Amniotic stem cell (primary cell): ENCODE measurements around the gene ZNF425.
"Not testable (repeated sequence)": the region's sequence is repeated elsewhere in the genome, so short reads cannot be mapped to it uniquely, and the experiment has no call there.

Experiments used
- DNase-seq: peaks from one replicate; lab custom pipeline; 2025; lab: John Stamatoyannopoulos, UW

ZNF425 gene, protein sequence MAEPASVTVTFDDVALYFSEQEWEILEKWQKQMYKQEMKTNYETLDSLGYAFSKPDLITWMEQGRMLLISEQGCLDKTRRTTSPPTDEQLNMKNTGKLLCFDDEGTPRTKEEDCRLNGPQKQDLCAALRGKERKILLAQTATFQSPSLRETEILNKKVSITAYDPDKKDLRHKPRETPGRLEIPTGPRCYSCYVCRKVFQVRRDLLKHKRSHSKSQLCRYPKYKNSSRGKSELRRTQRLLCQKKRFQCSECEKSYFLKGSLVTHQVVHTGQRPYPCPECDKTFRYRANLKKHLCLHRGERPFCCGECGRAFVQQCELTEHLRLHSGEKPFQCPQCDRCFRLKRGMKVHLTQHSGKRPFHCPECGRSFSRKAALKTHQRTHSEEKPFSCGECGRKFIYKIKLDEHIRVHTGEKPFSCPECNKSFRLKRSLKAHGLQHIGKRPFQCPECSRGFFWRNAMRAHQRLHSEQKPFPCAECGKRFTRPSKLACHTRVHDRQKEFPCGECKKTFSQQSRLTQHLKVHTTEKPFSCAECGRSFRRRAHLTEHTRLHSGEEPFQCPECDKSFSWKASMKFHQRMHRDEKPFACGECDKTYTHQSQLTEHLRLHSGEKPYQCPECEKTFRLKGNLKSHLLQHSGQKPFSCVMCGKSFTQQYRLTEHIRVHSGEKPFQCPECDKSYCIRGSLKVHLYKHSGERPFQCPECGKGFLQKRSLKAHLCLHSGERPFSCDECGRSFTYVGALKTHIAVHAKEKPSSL

DNA sequence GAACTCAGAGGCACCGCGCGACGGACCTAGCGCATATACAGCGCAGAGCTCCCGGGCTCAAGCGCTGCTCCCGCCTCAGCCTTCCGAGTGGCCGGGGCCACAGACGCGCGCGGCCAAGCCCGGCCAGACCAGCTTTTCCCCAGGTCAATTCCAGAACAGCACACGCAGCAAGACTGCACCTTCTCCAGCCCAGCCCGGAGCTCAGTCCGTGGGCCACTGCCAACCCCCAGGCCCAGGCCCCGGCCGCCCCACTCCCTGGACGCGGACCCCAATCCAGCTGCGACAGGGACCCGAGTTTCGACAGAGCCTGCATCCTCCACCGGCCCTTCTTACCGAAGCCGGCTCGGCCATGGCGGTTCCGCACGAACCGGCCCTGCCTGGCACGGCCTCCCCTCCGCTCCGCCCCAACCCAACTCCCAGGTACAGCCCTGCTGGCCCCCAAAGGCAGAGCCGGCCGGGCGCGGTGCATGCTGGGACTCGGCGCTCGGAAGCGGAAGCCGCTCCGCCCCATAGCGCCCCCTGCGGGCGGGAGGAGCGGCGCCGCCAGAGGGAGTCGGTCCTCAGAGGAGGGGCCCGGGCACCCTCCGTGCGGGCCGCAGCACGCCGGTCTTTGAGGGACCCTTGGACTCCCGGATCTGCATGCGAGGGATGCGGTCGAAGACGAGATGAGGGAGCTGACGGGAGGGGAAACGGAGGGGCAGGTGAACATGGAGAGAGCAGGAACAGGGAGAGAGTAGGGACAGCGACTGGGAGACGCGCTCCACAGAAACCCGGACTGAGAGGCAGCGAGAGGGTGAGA, at the start of gene ZNF425:
ZNF425 (minus strand) TSS at position 462 of the 799 bp plus-strand sequence; CDS start at position 351, 111 bp downstream.
- DNase-seq: peak; percentile 82

GRCh38 chr7:149175150-149175549, 49.0 kb upstream of the ZNF425 start:
- DNase-seq: no peak

- no peak for DNase-seq
Measured at GRCh38 chr7:149172534-149172920, 46.4 kb upstream of the ZNF425 start.

DNA sequence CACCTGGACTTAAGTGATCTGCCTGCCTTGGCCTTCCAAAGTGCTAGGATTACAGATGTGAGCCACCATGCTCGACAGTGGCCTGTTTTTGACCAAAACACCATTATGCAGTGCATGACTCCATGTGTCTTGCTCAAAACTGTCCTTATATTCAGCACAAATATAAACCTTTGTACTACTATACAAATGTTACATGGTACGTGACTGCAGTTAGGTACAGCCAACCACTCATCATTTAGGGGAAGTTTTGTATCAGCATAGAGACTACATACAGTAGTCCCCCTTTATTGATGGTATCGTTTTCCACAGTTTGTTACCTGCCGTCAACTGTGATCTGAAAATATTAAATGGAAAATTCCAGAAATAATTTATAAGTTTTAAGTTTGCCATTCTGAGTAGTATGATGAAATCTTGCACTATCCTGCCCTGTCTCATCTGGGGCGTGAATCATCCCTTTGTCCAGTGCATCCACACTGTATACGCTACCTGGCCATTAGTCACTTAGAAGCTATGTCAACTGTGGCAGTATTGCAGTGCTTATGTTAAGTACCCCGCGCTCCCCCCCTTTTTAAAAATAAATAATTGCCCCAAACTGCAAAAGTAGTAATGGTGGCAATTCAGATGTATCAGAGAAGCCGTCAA, 45.9 kb upstream of the ZNF425 start:
- no peak for DNase-seq

GRCh38 chr7:149166630-149167352, 40.7 kb upstream of the ZNF425 start:
- no peak for DNase-seq

GRCh38 chr7:149166142-149166541, 40.0 kb upstream of the ZNF425 start:
- no peak for DNase-seq

- no peak for DNase-seq
Measured at GRCh38 chr7:149161241-149161848, 35.2 kb upstream of the ZNF425 start.

DNA sequence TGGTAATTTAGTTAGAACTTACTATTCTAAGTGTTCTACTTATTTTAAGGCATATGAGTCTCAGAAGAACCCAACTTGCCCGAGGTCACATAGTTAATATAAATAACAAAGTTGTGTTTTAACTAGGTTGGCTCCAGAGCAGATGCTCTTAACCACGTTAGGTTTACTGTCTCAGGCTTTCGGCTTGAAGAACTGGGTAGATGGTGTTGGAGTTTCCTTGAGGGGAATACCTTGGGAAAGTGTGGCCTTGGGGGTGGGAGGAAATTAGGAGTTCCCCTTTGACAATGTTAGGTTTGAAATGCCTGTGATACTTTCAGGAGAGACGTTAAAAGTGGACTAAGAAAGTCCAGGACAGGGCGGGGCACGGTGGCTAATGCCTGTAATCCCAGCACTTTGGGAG, 30.8 kb upstream of the ZNF425 start:
- no peak for DNase-seq

DNA sequence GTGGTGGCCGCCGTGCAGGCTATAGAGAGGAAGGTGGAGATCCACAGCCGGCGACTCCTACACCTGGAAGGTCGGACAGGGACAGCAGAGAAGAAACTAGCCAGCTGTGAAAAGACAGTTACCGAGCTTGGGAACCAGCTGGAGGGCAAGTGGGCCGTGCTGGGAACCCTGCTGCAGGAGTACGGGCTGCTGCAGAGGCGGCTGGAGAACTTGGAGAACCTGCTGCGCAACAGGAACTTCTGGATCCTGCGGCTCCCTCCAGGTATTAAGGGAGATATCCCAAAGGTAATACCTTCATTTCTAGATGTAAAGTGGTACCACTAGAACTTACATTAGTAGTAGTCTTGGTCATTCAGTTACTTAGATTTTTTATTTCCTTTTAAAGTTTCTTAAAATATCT, 27.9 kb upstream of the ZNF425 start:
- DNase-seq: no peak

DNA sequence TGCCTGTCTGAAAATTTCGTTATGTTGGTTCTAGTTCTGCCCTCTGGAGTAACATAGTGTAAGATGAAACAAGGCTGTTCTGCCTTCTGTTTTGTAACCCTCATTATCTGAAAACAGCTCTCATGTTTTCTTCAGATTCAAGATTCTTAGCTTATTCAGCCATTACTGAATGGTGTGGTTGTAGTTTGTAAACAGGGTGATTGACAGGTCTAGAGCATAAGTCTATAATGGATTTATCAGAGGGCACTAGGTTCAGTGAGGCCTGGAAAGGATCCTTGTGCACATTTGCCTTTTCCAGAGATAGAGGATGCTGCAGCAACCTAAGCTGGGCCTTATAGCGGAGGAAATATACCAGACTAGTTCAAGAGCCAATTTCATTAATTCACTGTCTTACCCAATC, 27.2 kb upstream of the ZNF425 start:
- DNase-seq: no peak

GRCh38 chr7:149150981-149151380, 24.9 kb upstream of the ZNF425 start:
- no peak for DNase-seq

DNA sequence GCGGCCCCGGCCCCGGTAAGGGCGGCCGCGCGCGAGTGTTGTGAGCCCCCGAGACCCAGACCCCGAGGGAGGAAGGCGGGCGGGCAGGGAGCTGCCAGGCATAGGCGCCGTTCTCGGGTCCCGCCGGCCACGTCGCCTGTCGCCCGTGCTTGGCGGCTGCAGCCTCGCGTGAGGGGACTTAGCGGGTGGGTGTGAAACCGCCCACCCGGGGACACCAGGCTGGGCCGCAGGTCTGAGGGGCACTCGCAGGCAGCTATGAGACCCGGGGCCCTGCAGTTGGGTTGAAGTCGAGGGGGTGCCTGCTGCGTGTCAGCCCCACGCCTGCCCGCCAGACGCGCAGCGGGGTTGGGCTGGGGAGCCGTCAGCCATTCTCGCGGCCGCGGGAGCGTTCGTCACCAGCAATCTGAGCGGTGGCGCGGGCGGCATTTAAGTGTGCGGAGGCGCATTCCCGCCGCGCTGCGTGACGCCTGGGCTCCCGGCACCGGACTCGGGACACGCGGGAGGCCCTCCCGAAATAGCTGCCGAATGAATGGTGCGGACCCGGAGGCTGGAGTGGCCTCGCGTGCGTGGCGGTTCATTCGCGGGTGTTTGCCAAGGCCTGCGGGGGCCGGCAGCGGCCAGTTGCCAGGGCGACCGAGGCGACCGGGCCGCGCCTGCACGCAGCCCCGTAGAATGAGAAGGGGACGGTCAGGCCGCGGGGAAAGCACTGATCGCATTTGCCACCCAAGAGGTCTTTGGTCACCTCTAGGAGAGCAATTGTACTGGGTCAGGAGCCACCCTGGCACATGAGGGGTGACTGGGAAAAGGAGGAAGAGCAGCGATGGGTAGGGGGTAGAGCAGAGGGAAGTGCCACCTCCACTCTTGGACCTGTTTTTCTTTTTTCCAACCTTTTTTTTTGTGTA, 21.9 kb upstream of the ZNF425 start:
- DNase-seq: peak; percentile 47

- DNase-seq: peak; percentile 46
Measured at GRCh38 chr7:149147072-149147751, 21.1 kb upstream of the ZNF425 start, which contains the start of gene ZNF398. ZNF398 (plus strand) TSS chr7:149147453; CDS start chr7:149147743, 290 bp downstream.

DNA sequence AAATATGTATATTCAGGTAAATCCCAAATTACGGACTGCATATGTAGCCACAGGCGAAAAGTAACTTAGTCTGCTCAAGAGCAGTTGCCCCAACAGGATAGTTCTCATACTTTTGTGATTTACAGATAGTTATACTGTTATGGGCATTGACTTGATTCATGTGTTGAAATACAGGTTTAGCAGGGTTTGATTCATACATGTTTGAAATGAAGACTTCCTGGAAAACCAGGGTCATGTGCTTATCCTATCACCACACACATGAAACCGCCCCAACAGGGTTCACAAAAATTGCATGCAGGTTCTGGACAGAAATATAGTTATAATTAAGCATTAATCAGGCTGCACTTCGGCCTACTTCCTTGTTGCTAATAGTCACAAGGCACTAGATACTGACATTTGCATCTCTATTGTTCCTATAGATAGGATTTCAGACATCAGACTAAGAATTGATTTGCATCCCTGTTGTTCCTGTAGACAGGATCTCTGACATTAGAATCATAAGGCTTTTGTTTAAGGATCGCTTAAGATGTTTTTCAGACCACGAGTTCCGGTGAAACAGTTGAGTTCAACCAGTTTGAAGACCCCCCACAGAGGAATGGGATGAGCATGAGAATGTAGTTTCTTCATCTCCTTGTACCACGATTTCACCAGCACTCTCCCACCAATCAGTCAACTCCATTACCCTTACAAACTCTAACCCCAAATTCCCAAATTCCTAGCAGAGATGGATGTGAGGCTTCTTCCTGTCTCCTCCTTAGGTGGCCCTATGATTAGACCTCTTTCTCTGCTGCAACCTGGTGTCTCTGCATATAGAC, 19.1 kb upstream of the ZNF425 start:
- DNase-seq: no peak

DNA sequence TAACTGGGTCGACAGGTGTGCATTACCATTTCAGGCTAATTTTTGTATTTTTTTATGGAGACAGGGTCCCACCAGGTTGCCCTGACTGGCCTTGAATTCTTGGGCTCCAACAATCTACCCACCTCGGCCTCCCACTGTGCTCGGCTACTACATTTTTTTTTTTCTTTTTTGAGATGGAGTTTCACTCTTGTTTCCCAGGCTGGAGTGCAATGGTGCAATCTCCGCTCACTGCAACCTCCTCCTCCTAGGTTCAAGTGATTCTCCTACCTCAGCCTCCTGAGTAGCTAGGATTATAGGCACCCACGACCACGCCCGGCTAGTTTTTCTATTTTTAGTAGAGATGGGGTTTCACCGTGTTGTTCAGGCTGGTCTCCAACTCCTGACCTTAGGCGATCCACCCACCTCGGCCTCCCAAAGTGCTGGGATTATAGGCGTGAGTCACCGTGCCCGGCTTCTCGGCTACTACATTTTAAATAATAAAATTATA, 18.4 kb upstream of the ZNF425 start:
- DNase-seq: not testable (repeated sequence)

- DNase-seq: no peak
Measured at GRCh38 chr7:149141893-149142292, 15.8 kb upstream of the ZNF425 start.

- DNase-seq: no peak
Measured at GRCh38 chr7:149140831-149141230, 14.7 kb upstream of the ZNF425 start.

- DNase-seq: no peak
Measured at GRCh38 chr7:149136118-149136517, 10.0 kb upstream of the ZNF425 start.
